SK-N-SH (cell line): ENCODE results near the gene FANCG. TPM values are rescaled to one million over a fixed set of nuclear protein-coding genes. Genes with fewer than 3 reads are reported as not detected.
A peak's percentile ranks its signal among the peaks of the same experiment; 100 is the strongest.

Source experiments
- CTCF ChIA-PET: fragments of 300-600, 350-600 bp; formaldehyde crosslinking; extraction: SDS; loops from one replicate; lab custom pipeline; 2021; lab: Yijun Ruan, JAX
- POLR2A ChIA-PET: fragments of 350-600 bp; sonication (Branson Sonifier 250); formaldehyde crosslinking; extraction: SDS; loops from one replicate; lab custom pipeline; 2020; ENCODE audit warnings: antibody characterized with exemption, inconsistent platforms; lab: Yijun Ruan, JAX
- DNase-seq: peaks from one replicate; pipeline ENCODE4 v3.0.0; 2012
- H2AFZ ChIP-seq: fragments of 200-600 bp; sonication (generic); 2 replicates; pipeline ENCODE4 v1.8.1; 2016; ENCODE audit warnings: antibody characterized with exemption, mild to moderate bottlenecking, low read depth
- H3F3A ChIP-seq: fragments of 200-600 bp; sonication (generic); replicated peaks from 2 replicates; pipeline ENCODE3; 2016; ENCODE audit warnings: antibody characterized with exemption, mild to moderate bottlenecking; ENCODE audit not compliant: insufficient read depth
- H3K27ac ChIP-seq, 2 experiments: fragments of 200-500 bp in 1 of 2; fragments of 200-600 bp in 1 of 2; sonication (Bioruptor generic) in 1 of 2; sonication (generic), shearing (Covaris generic) in 1 of 2; 2 replicates each; pipeline versions ENCODE4 v1.5.1 to v1.6.1; 2014 to 2016; ENCODE audit warnings: low read depth in 2 of 2, inconsistent platforms in 1 of 2, low read length in 1 of 2, mild to moderate bottlenecking in 1 of 2, mixed read lengths in 1 of 2
- H3K27me3 ChIP-seq: fragments of 200-600 bp; sonication (generic), shearing (Covaris generic); 2 replicates; pipeline ENCODE4 v1.6.1; 2016; ENCODE audit warnings: mixed run types; ENCODE audit not compliant: insufficient read depth
- H3K36me3 ChIP-seq, 2 experiments: fragments of 200-500 bp in 1 of 2; fragments of 200-600 bp in 1 of 2; sonication (Bioruptor generic) in 1 of 2; sonication (generic) in 1 of 2; replicated peaks in 1 of 2; 2 replicates each; pipeline versions ENCODE3 to v1.5.1; 2014 to 2016; ENCODE audit warnings: low read length in 1 of 2, mild to moderate bottlenecking in 1 of 2; ENCODE audit not compliant: insufficient read depth in 2 of 2, control insufficient read depth in 1 of 2
- H3K4me1 ChIP-seq, 2 experiments: fragments of 200-500 bp in 1 of 2; fragments of 200-600 bp in 1 of 2; sonication (Bioruptor generic) in 1 of 2; sonication (generic), shearing (Covaris generic) in 1 of 2; 2 replicates each; pipeline versions ENCODE4 v1.5.1 to v1.6.1; 2014 to 2016; ENCODE audit warnings: low read depth in 1 of 2, low read length in 1 of 2, mixed run types in 1 of 2; ENCODE audit not compliant: insufficient read depth in 2 of 2, control insufficient read depth in 1 of 2
- H3K4me2 ChIP-seq: fragments of 200-600 bp; sonication (generic), shearing (Covaris generic); 2 replicates; pipeline ENCODE4 v1.6.1; 2017; ENCODE audit warnings: mixed run types
- H3K4me3 ChIP-seq, 2 experiments: fragments of 200-500 bp in 1 of 2; fragments of 200-600 bp in 1 of 2; sonication (Bioruptor generic) in 1 of 2; sonication (generic), shearing (Covaris generic) in 1 of 2; 2 replicates each; pipeline versions ENCODE4 v1.5.1 to v1.8.1; 2014 to 2016; ENCODE audit warnings: low read depth in 2 of 2, inconsistent platforms in 1 of 2, low read length in 1 of 2, mild to moderate bottlenecking in 1 of 2, mixed read lengths in 1 of 2, moderate library complexity in 1 of 2
- H3K79me2 ChIP-seq: fragments of 200-600 bp; sonication (generic); 2 replicates; pipeline ENCODE4 v1.8.1; 2017; ENCODE audit warnings: mild to moderate bottlenecking; ENCODE audit not compliant: insufficient read depth
- H3K9ac ChIP-seq: fragments of 200-600 bp; sonication (generic); 2 replicates; pipeline ENCODE4 v1.6.1; 2017; ENCODE audit warnings: mixed run types
- H3K9me2 ChIP-seq: fragments of 200-600 bp; sonication (generic); 2 replicates; pipeline ENCODE4 v1.6.1; 2017; ENCODE audit warnings: mixed run types
- H3K9me3 ChIP-seq: fragments of 200-600 bp; sonication (generic); 2 replicates; pipeline ENCODE4 v1.6.1; 2017; ENCODE audit warnings: mixed run types, mild to moderate bottlenecking, moderate library complexity
- H4K20me1 ChIP-seq: fragments of 200-600 bp; sonication (generic); 2 replicates; pipeline ENCODE4 v1.6.1; 2017; ENCODE audit warnings: mild to moderate bottlenecking, mixed run types; ENCODE audit not compliant: insufficient read depth
- CTCF ChIP-seq: fragments of 200-600 bp; sonication (generic); IDR thresholded peaks from 2 replicates; pipeline ENCODE4 v1.6.1; 2017; ENCODE audit warnings: antibody characterized with exemption, mild to moderate bottlenecking, moderate library complexity
- FOSL2 ChIP-seq: IDR thresholded peaks from 2 replicates; pipeline ENCODE4 v1.4.0; 2012; ENCODE audit warnings: low read depth, mild to moderate bottlenecking, moderate library complexity, borderline replicate concordance
- FOXJ3 ChIP-seq: sonication (generic); formaldehyde crosslinking; IDR thresholded peaks from 2 replicates; pipeline ENCODE4 v1.5.1; 2020; ENCODE audit warnings: mild to moderate bottlenecking, missing genetic modification reagents
- FOXM1 ChIP-seq: IDR thresholded peaks from 2 replicates; pipeline ENCODE4 v1.4.0; 2012; ENCODE audit warnings: low read depth, mild to moderate bottlenecking
- JUND ChIP-seq: IDR thresholded peaks from 2 replicates; pipeline ENCODE4 v1.4.0; 2012
- MEF2A ChIP-seq: IDR thresholded peaks from 2 replicates; pipeline ENCODE4 v1.4.0; 2012; ENCODE audit warnings: low read depth, borderline replicate concordance
- NFIC ChIP-seq: IDR thresholded peaks from 2 replicates; pipeline ENCODE4 v1.4.0; 2012; ENCODE audit warnings: borderline replicate concordance
- NRF1 ChIP-seq: IDR thresholded peaks from 2 replicates; pipeline ENCODE4 v1.6.1; 2012; ENCODE audit warnings: low read depth, mild to moderate bottlenecking, low read length
- PBX3 ChIP-seq: IDR thresholded peaks from 2 replicates; pipeline ENCODE4; 2012
- POLR2AphosphoS5 ChIP-seq: IDR thresholded peaks from 2 replicates; pipeline ENCODE4 v1.6.1; 2012; ENCODE audit warnings: low read depth, low read length
- RAD21 ChIP-seq: IDR thresholded peaks from 2 replicates; pipeline ENCODE4 v1.6.1; 2012; ENCODE audit warnings: mild to moderate bottlenecking, low read length
- RCOR1 ChIP-seq: fragments of 150-350 bp; IDR thresholded peaks from 2 replicates; pipeline ENCODE4 v1.6.1; 2017; ENCODE audit warnings: antibody characterized with exemption, low read length
- REST ChIP-seq: IDR thresholded peaks from 2 replicates; pipeline ENCODE4 v1.6.1; 2012; ENCODE audit warnings: mild to moderate bottlenecking, low read depth, low read length, moderate library complexity
- RFX5 ChIP-seq: IDR thresholded peaks from 2 replicates; pipeline ENCODE4 v1.6.1; 2012; ENCODE audit warnings: mild to moderate bottlenecking, improper control_type of control experiment, low read length
- SIN3A ChIP-seq: IDR thresholded peaks from 2 replicates; pipeline ENCODE4 v1.6.1; 2012; ENCODE audit warnings: low read depth, mild to moderate bottlenecking, low read length, moderate library complexity, borderline replicate concordance
- ZBTB33 ChIP-seq: IDR thresholded peaks from 2 replicates; pipeline ENCODE4 v1.4.0; 2012; ENCODE audit warnings: low read depth, borderline replicate concordance
- WGBS: methylation state at CpG from one replicate; pipeline ENCODE4 v1.1.6; 2017; ENCODE audit warnings: low lambda C conversion rate; 5-methylcytosine and 5-hydroxymethylcytosine counted together
- polyA plus RNA-seq, 3 experiments: library from polyadenylated mRNA; depleted of rRNA; stranded (reverse); fragments of >200 nt; gene quantifications; 2 replicates each; pipeline ENCODE4 v1.2.3, GENCODE V29; 2012
- TF ChIP-seq, protein P1 (sequence below): IDR thresholded peaks from 2 replicates; pipeline ENCODE4 v1.4.0; 2012; ENCODE audit warnings: low read depth, borderline replicate concordance

Gene FANCG
- polyA plus RNA-seq, 1 of the 3 experiments (the other 2 are of a cell fraction): 25.6 TPM

- Histone ChIP-seq H3K27me3 (no peaks in the 10 kb centered on the region), H3K9me2 (no peaks in the 10 kb centered on the region), H3F3A (peaks cover 24% of the 10 kb centered on the region), H3K9ac (peak overlapping the region; percentile 100), H3K36me3 (peaks cover 36 to 47% of the 10 kb centered on the region in 2 experiments), H3K79me2 (peaks cover 58% of the 10 kb centered on the region), H3K4me2 (peak overlapping the region; percentile 95), H4K20me1 (peaks cover 61% of the 10 kb centered on the region), H3K4me3 (peak overlapping the region; percentile 89 to 97), H3K4me1 (peaks cover 21 to 22% of the 10 kb centered on the region in 2 experiments), H2AFZ (no peak overlapping the region), H3K9me3 (no peaks in the 10 kb centered on the region), H3K27ac (peak overlapping the region; percentile 97 to 100)
- 2% methylated on average over 19 of the region's 20 CpGs for WGBS
- POLR2A ChIA-PET: interaction anchor here (0.6 to 2.6 kb wide), 17 partner anchors 9 to 500 kb away, joined by 3 to 16 read pairs (median 4); partner anchors contain the start of genes DNAJB5, FANCG, PIGO and STOML2
- CTCF ChIA-PET: interaction anchor here (0.9 to 3.2 kb wide), 8 partner anchors 9 to 171 kb away, joined by 3 to 19 read pairs (median 4); partner anchors contain the start of genes FANCG and PIGO
- DNase-seq: no peak
- TF ChIP-seq NRF1 (no peak), FOXJ3 (CRISPR knock-in tag) (no peak), FOSL2 (no peak), PBX3 (no peak), RFX5 (no peak), ZBTB33 (no peak), POLR2AphosphoS5 (no peak), CTCF (no peak), REST (no peak), NFIC (no peak), MEF2A (no peak), RCOR1 (no peak), JUND (no peak), SIN3A (no peak), FOXM1 (no peak), RAD21 (no peak)
- TF ChIP-seq, protein P1, sequence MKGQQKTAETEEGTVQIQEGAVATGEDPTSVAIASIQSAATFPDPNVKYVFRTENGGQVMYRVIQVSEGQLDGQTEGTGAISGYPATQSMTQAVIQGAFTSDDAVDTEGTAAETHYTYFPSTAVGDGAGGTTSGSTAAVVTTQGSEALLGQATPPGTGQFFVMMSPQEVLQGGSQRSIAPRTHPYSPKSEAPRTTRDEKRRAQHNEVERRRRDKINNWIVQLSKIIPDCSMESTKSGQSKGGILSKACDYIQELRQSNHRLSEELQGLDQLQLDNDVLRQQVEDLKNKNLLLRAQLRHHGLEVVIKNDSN: no peak
Measured at GRCh38 chr9:35070823-35071813, 8.6 kb downstream of the FANCG start.
